Right cardiac atrium (tissue), 5 donors: ENCODE measurements around the gene TM9SF1. TPM values are rescaled to one million over a fixed set of nuclear protein-coding genes. Genes with fewer than 3 reads are reported as not detected.

Experiments
- ATAC-seq, 2 donors: fragments of 200-7000 bp; cut with Tn5 transposase; one replicate each; pipeline versions ENCODE4 v1.8.0 to v1.9.1; 2020; ENCODE audit warnings: moderate library complexity in 2 of 2, mild to moderate bottlenecking in 1 of 2
- DNase-seq, 3 donors: peaks; one replicate each; pipeline ENCODE4 v3.0.0-alpha.2; 2020
- H3K27ac ChIP-seq: one replicate; pipeline ENCODE4 v1.5.1; 2013; ENCODE audit warnings: mild to moderate bottlenecking, low read length, control low read depth, moderate library complexity
- H3K27me3 ChIP-seq: one replicate; pipeline ENCODE4 v1.6.1; 2013; ENCODE audit not compliant: control insufficient read depth, insufficient read depth
- H3K4me1 ChIP-seq: one replicate; pipeline ENCODE4 v1.6.1; 2013; ENCODE audit warnings: low read length; ENCODE audit not compliant: control insufficient read depth, insufficient read depth
- H3K4me3 ChIP-seq: one replicate; pipeline ENCODE4 v1.5.1; 2013; ENCODE audit warnings: low read length, control low read depth
- H3K9me3 ChIP-seq: one replicate; pipeline ENCODE4 v1.6.1; 2013; ENCODE audit warnings: low read length; ENCODE audit not compliant: control insufficient read depth
- WGBS: extraction: QIAGEN DNeasy Blood & Tissue Kit; methylation state at CpG from one replicate; pipeline ENCODE4 v1.1.7; 2013; 5-methylcytosine and 5-hydroxymethylcytosine counted together
- intact Hi-C, 4 donors: fragments of 100-400 bp; cut with DNase I; formaldehyde crosslinking; loops; one replicate each; pipeline versions ENCODE4 v1.11.0 to v1.14.0; 2022 to 2023
- polyA plus RNA-seq: library from polyadenylated mRNA; stranded (reverse); fragments of 200-250 nt; gene quantifications from one replicate; pipeline ENCODE4 v1.2.3, GENCODE V29; 2013
- total RNA-seq, 4 donors: library from RNA; stranded (reverse); fragmentation: NEBNext Ultra II Directional; extraction: Animal tissue kit (Norgen Biotek cat#: 25700); gene quantifications; one replicate each; pipeline ENCODE4 v1.2.1, GENCODE V29; 2021
- donor health status: healthy with polysubstance abuse.
- donor health status: DM: no; HTN: yes; CAD: no.
- donor health status: DM: no; HTN: no; CAD: no.
- donor health status: DM: no; HTN: yes; CAD: no; lungs with severe emphysema.
- donor health status: DM: yes; HTN: yes; CAD: no.

Gene TM9SF1
- total and polyA plus RNA-seq, 5 donors: 14.8 to 37.6 (median 26.5) TPM

- intact Hi-C loops: no loop called here
- Histone ChIP-seq H3K4me3 (no peak overlapping the region), H3K4me1 (peaks cover 3% of the 10 kb centered on the region), H3K27ac (no peak overlapping the region), H3K9me3 (no peaks in the 10 kb centered on the region), H3K27me3 (no peaks in the 10 kb centered on the region)
- DNase-seq (peak in 1 of 3 donors; percentile 47), ATAC-seq (no peak)
- WGBS: 89% methylated on average over 11 of the region's 11 CpGs
Observed at GRCh38 chr14:24159777-24160498, 35.3 kb downstream of the TM9SF1 start.

GRCh38 chr14:24157331-24157730, 37.9 kb downstream of the TM9SF1 start:
- H3K9me3 ChIP-seq: no peaks in the 10 kb centered on the region
- ATAC-seq (no peak), DNase-seq (no peak)
- intact Hi-C loops: no loop called here
- H3K27me3 ChIP-seq: no peaks in the 10 kb centered on the region
- H3K4me3 ChIP-seq: no peak overlapping the region
- 89% methylated on average over 12 of the region's 12 CpGs for WGBS
- no peak overlapping the region for H3K27ac ChIP-seq
- H3K4me1 ChIP-seq: no peaks in the 10 kb centered on the region

- Histone ChIP-seq H3K4me3 (no peak overlapping the region), H3K27ac (no peak overlapping the region), H3K9me3 (no peaks in the 10 kb centered on the region), H3K4me1 (no peaks in the 10 kb centered on the region), H3K27me3 (no peaks in the 10 kb centered on the region)
- WGBS: 88% methylated on average over 1 of the region's 1 CpG
- intact Hi-C loops: no loop called here
- no peak for DNase-seq
- no peak for ATAC-seq
Observed at GRCh38 chr14:24156840-24157239, 38.4 kb downstream of the TM9SF1 start.

- ATAC-seq (no peak), DNase-seq (no peak)
- H3K27me3 ChIP-seq: no peaks in the 10 kb centered on the region
- H3K4me1 ChIP-seq: no peaks in the 10 kb centered on the region
- intact Hi-C loops: no loop called here
- no peak overlapping the region for H3K27ac ChIP-seq
- WGBS: 94% methylated on average over 10 of the region's 10 CpGs
- H3K4me3 ChIP-seq: no peak overlapping the region
- no peaks in the 10 kb centered on the region for H3K9me3 ChIP-seq
Observed at GRCh38 chr14:24155100-24155499, 40.1 kb downstream of the TM9SF1 start.

GRCh38 chr14:24151404-24152080, 43.7 kb downstream of the TM9SF1 start:
- Histone ChIP-seq H3K9me3 (no peaks in the 10 kb centered on the region), H3K4me1 (peaks cover 8% of the 10 kb centered on the region), H3K27me3 (no peaks in the 10 kb centered on the region), H3K4me3 (no peak overlapping the region), H3K27ac (no peak overlapping the region)
- no peak for ATAC-seq
- intact Hi-C loops: no loop called here
- WGBS: 93% methylated on average over 16 of the region's 16 CpGs
- DNase-seq: no peak

GRCh38 chr14:24150993-24151392, 44.2 kb downstream of the TM9SF1 start:
- intact Hi-C loops: no loop called here

GRCh38 chr14:24150567-24150966, 44.7 kb downstream of the TM9SF1 start:
- 90% methylated on average over 9 of the region's 9 CpGs for WGBS
- no peak overlapping the region for H3K27ac ChIP-seq
- DNase-seq (no peak), ATAC-seq (no peak)
- H3K27me3 ChIP-seq: no peaks in the 10 kb centered on the region
- peaks cover 10% of the 10 kb centered on the region for H3K4me1 ChIP-seq
- H3K4me3 ChIP-seq: no peak overlapping the region
- intact Hi-C loops: no loop called here
- H3K9me3 ChIP-seq: no peaks in the 10 kb centered on the region

More at GRCh38 chr14:24150993-24151392, 44.2 kb downstream of the TM9SF1 start:
- Histone ChIP-seq H3K27me3 (no peaks in the 10 kb centered on the region), H3K27ac (no peak overlapping the region), H3K9me3 (no peaks in the 10 kb centered on the region), H3K4me3 (no peak overlapping the region), H3K4me1 (peaks cover 8% of the 10 kb centered on the region)
- DNase-seq (no peak), ATAC-seq (no peak)
- 81% methylated on average over 9 of the region's 9 CpGs for WGBS

- Histone ChIP-seq H3K9me3 (no peaks in the 10 kb centered on the region), H3K27me3 (no peaks in the 10 kb centered on the region), H3K4me1 (peaks cover 12% of the 10 kb centered on the region), H3K4me3 (no peak overlapping the region), H3K27ac (no peak overlapping the region)
- WGBS: 94% methylated on average over 9 of the region's 9 CpGs
- intact Hi-C loops: no loop called here
- ATAC-seq (no peak), DNase-seq (no peak)
Observed at GRCh38 chr14:24150061-24150460, 45.2 kb downstream of the TM9SF1 start.

- H3K4me3 ChIP-seq: no peak overlapping the region
- no peaks in the 10 kb centered on the region for H3K27me3 ChIP-seq
- WGBS: 95% methylated on average over 3 of the region's 3 CpGs
- H3K4me1 ChIP-seq: peaks cover 12% of the 10 kb centered on the region
- intact Hi-C loops: no loop called here
- H3K27ac ChIP-seq: no peak overlapping the region
- DNase-seq (no peak), ATAC-seq (no peak)
- no peaks in the 10 kb centered on the region for H3K9me3 ChIP-seq
Observed at GRCh38 chr14:24149302-24149969, 45.8 kb downstream of the TM9SF1 start.

- intact Hi-C loops: no loop called here
- Histone ChIP-seq H3K4me3 (peak overlapping the region; percentile 89), H3K4me1 (peaks cover 12% of the 10 kb centered on the region), H3K27me3 (no peaks in the 10 kb centered on the region), H3K9me3 (no peaks in the 10 kb centered on the region), H3K27ac (peak overlapping the region; percentile 77)
- DNase-seq (no peak), ATAC-seq (no peak)
- 7% methylated on average over 29 of the region's 29 CpGs for WGBS
Observed at GRCh38 chr14:24147761-24148428, 47.3 kb downstream of the TM9SF1 start.
